ENCODE measurements around the gene ALK.

The ALK gene

GRCh38 chr2:29370173-29370572 lies 551.2 kb downstream of the ALK start:
- TF ChIP-seq CTCF (IDR thresholded peaks at IDR 0.05), result no peak

GRCh38 chr2:29368659-29369040 lies 552.7 kb downstream of the ALK start:
- no peak for TF ChIP-seq CTCF (IDR thresholded peaks at IDR 0.05)

- TF ChIP-seq CTCF (IDR thresholded peaks at IDR 0.05), result no peak
Observed at GRCh38 chr2:29367986-29368658, 553.3 kb downstream of the ALK start.

- no peak for TF ChIP-seq CTCF (IDR thresholded peaks at IDR 0.05)
Observed at GRCh38 chr2:29363111-29363510, 558.3 kb downstream of the ALK start.

- no peak for TF ChIP-seq CTCF (IDR thresholded peaks at IDR 0.05)
Observed at GRCh38 chr2:29361231-29361630, 560.2 kb downstream of the ALK start.

GRCh38 chr2:29360016-29360784 lies 561.2 kb downstream of the ALK start:
- TF ChIP-seq CTCF (IDR thresholded peaks at IDR 0.05), result no peak

GRCh38 chr2:29353403-29353991 lies 567.9 kb downstream of the ALK start:
- TF ChIP-seq CTCF (IDR thresholded peaks at IDR 0.05), result no peak

Measured in LNCAP (cell line).